D341Med (cell line): ENCODE measurements around the gene RLN2.
"Not testable (repeated sequence)": the region's sequence is repeated elsewhere in the genome, so short reads cannot be mapped to it uniquely, and the experiment has no call there.

ENCODE experiments used
- DNase-seq: peaks from one replicate; pipeline ENCODE4 v3.0.0; 2012; ENCODE audit warnings: low spot score

The RLN2 gene

GRCh38 chr9:5303840-5304795 is at the start of gene RLN2:
TSS of gene RLN2 (minus strand) at chr9:5304716. CDS start at chr9:5304580, 136 bp downstream.
- DNase-seq, result not testable (repeated sequence)

- DNase-seq, result no peak
These were observed 49.7 kb upstream of the RLN2 start for GRCh38 chr9:5354184-5354583.

GRCh38 chr9:5352637-5353248 is 48.2 kb upstream of the RLN2 start:
- no peak for DNase-seq

- not testable (repeated sequence) for DNase-seq
These were observed 34.8 kb upstream of the RLN2 start, which contains the start of gene RLN1 for GRCh38 chr9:5338992-5339981. TSS of gene RLN1 (minus strand) at chr9:5339876. CDS start at chr9:5339746, 130 bp downstream.

- DNase-seq, result no peak
These were observed 32.2 kb upstream of the RLN2 start for GRCh38 chr9:5336688-5337087.

- DNase-seq, result not testable (repeated sequence)
These were observed 26.8 kb upstream of the RLN2 start for GRCh38 chr9:5331276-5331675.

- no peak for DNase-seq
These were observed 22.5 kb upstream of the RLN2 start for GRCh38 chr9:5326893-5327548.

- no peak for DNase-seq
These were observed 21.7 kb upstream of the RLN2 start for GRCh38 chr9:5326187-5326586.

- DNase-seq, result not testable (repeated sequence)
These were observed 17.1 kb upstream of the RLN2 start for GRCh38 chr9:5321601-5322000.

GRCh38 chr9:5321058-5321457 is 16.5 kb upstream of the RLN2 start:
- DNase-seq, result no peak

GRCh38 chr9:5316406-5316805 is 11.9 kb upstream of the RLN2 start:
- DNase-seq, result not testable (repeated sequence)

GRCh38 chr9:5315187-5315923 is 10.8 kb upstream of the RLN2 start:
- no peak for DNase-seq

- no peak for DNase-seq
These were observed 6.3 kb upstream of the RLN2 start for GRCh38 chr9:5310851-5311250.

GRCh38 chr9:5305741-5306140 is 1.2 kb upstream of the RLN2 start:
- no peak for DNase-seq

- DNase-seq, result no peak
These were observed 3.0 kb downstream of the RLN2 start for GRCh38 chr9:5301544-5301943.

GRCh38 chr9:5292141-5292540 is 12.4 kb downstream of the RLN2 start:
- DNase-seq, result no peak

- no peak for DNase-seq
These were observed 15.9 kb downstream of the RLN2 start for GRCh38 chr9:5288591-5288990.

- no peak for DNase-seq
These were observed 18.3 kb downstream of the RLN2 start for GRCh38 chr9:5286262-5286661.

GRCh38 chr9:5278486-5278885 is 26.0 kb downstream of the RLN2 start:
- no peak for DNase-seq

- DNase-seq, result no peak
These were observed 29.7 kb downstream of the RLN2 start for GRCh38 chr9:5274770-5275169.

GRCh38 chr9:5269249-5269715 is 35.2 kb downstream of the RLN2 start:
- no peak for DNase-seq
